Epithelial cell of esophagus (primary cell): ENCODE data around the gene MCAT.

Experiments
- DNase-seq: peaks from one replicate; pipeline ENCODE4 v3.0.0; 2010; ENCODE audit warnings: low read depth
- H3K4me3 ChIP-seq: 2 replicates; pipeline ENCODE4 v1.5.1; 2011; ENCODE audit warnings: mild to moderate bottlenecking, low read length, control low read depth
- CTCF ChIP-seq: IDR thresholded peaks from 2 replicates; pipeline ENCODE4 v1.5.1; 2011; ENCODE audit warnings: low read depth, mild to moderate bottlenecking, low read length, control low read depth, inconsistent platforms; ENCODE audit not compliant: insufficient read depth; ENCODE audit errors: missing control alignments

MCAT gene

DNA sequence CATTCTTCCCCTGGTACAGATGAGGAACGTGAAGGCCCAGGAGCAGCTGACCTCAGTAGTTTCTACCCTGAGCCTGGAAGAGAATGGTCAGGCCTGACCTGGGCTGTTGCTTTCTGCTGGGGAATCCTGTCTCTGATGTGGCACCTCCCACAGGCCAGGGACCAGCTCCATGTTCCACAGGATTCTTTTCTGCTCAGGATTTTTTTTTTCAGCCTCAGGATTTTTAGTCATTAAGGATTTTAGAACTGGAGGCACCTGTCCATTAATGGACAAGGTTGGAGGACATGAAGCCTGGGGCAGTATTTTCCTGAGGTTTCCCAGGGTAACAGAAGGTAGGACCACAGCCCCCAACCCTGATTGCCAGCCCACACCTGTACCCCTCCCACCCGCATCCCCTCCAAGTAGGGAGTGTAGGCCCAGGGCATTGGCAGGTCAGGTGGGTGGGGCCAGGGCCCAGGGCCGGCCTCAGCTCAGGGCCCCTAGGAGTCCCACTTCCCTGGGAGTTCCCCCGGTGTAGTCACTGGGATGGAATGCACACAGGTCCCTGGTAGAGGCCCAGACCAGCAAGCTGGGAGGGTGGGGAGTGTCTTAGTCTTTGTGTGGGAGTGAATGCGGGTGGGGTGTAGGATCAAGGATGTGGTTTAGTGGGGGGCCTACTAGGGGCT is 16.6 kb downstream of the MCAT start:
- DNase-seq = peak; percentile 89
- TF ChIP-seq CTCF = no peak
- H3K4me3 ChIP-seq = no peak overlapping the region

DNA sequence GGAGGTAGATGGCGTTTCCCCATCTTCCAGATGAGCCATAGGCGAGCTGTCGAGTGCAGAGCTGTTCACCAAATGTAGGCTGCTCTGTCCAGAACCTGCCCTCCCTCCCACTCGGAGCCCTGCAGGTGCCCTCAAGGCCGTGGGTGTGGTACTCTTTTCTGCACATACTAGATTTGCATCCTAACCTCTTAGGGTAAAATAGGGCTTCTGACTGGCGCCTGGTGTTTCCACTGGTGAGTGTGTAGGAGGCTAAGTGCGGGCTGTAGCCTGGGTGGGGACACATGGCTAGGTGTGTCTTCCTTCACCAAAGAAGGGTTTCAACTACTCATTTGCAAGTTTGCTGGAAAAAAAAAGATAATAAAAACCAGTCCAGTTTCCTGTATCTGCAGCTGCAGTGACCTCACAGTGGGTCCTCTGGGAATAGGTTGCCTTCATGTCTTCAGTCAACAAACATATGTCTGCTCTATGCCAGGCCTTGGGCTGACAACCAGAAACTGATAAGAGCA is 24.2 kb downstream of the MCAT start:
- no peak overlapping the region for H3K4me3 ChIP-seq
- no peak for TF ChIP-seq CTCF
- DNase-seq = no peak

DNA sequence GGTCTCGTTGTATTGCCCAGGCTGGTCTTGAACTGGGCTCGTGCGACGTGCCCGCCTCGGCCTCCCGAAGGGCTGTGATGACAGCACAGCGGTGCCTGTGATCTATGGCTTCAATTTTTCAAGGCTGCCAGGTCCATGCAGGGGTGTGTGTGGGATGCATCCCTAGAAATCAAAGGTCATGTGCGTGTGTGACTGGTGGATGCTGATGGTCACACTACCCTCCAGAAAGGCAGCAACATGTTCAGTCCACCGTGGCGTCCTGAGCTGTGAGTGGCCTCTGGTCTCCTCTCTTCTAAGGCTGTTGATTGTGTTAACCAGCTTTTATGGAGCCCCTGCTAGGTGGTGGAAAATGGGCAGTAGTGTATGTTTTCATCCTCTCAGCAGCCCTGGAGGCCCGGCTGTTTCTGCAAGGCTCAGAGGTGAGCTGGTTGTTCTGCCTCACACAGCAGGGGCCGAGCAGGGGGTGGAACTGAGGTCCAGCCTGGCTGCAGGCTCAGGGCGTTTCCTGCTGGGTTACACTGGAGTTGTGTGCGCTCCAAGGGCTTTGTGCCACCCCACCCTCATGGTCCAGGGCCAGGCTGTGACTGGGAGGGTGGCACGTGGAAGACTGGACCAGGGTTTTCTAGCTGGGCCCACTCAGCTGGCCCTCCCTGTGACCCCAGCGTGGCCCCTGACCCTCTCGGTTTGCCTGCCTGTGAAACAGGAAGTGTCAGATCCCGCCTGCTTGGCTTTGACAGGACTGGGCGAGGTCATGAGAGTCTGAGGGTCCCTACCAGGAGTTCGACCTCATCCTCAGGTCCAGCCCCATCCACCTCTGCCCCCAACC is 25.0 kb downstream of the MCAT start:
- TF ChIP-seq CTCF = no peak
- no peak for DNase-seq
- H3K4me3 ChIP-seq = no peak overlapping the region

- no peak for TF ChIP-seq CTCF
- no peak for DNase-seq
- H3K4me3 ChIP-seq = no peak overlapping the region
Observed at GRCh38 chr22:43116932-43117331, 26.3 kb downstream of the MCAT start.

DNA sequence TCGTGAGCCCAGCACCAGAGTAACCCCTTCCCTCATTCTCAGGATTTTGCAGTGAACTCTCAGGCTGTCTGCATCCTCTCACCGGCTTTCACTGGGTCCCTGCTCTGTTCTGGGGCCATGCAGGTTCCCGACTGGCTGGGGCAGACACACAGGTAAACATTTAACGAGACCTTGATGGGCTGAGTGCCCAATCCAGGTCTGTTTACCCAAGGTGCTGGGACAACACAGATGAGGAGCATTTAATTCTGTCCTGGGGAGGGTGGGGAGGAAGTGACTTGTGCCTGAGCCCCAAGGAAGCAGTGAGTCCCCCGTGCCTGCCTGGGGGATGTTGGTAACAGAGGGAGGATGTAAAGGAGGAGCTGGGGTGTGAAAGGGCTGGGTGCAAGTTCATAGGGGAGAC is 28.2 kb downstream of the MCAT start:
- H3K4me3 ChIP-seq = no peak overlapping the region
- no peak for TF ChIP-seq CTCF
- DNase-seq = no peak

GRCh38 chr22:43113526-43114251 is 29.5 kb downstream of the MCAT start:
- no peak for TF ChIP-seq CTCF
- no peak for DNase-seq
- no peak overlapping the region for H3K4me3 ChIP-seq
